VCaP (cell line): ENCODE results near the gene CCDC40.

Source experiments
- H3K27ac ChIP-seq: fragments of 450-650 bp; 2 replicates; pipeline ENCODE4 v1.5.1; 2017
- TF ChIP-seq, protein P1 (sequence below): fragments of 450-650 bp; conservative IDR thresholded peaks from 2 replicates; pipeline ENCODE4 v1.5.1; 2017; ENCODE audit warnings: mild to moderate bottlenecking, moderate library complexity

CCDC40 gene

DNA sequence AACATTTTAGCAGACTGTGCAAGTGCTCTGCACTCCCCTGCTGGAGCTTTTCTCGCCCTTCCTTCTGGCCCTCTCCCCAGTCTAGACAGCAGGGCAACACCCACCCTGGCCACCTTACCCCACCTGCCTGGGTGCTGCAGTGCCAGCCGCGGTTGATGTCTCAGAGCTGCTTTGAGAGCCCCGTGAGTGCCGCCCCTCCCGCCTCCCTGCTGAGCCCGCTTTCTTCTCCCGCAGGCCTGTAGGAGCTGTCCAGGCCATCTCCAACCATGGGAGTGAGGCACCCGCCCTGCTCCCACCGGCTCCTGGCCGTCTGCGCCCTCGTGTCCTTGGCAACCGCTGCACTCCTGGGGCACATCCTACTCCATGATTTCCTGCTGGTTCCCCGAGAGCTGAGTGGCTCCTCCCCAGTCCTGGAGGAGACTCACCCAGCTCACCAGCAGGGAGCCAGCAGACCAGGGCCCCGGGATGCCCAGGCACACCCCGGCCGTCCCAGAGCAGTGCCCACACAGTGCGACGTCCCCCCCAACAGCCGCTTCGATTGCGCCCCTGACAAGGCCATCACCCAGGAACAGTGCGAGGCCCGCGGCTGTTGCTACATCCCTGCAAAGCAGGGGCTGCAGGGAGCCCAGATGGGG, 68.0 kb downstream of the CCDC40 start:
- TF ChIP-seq, protein P1, sequence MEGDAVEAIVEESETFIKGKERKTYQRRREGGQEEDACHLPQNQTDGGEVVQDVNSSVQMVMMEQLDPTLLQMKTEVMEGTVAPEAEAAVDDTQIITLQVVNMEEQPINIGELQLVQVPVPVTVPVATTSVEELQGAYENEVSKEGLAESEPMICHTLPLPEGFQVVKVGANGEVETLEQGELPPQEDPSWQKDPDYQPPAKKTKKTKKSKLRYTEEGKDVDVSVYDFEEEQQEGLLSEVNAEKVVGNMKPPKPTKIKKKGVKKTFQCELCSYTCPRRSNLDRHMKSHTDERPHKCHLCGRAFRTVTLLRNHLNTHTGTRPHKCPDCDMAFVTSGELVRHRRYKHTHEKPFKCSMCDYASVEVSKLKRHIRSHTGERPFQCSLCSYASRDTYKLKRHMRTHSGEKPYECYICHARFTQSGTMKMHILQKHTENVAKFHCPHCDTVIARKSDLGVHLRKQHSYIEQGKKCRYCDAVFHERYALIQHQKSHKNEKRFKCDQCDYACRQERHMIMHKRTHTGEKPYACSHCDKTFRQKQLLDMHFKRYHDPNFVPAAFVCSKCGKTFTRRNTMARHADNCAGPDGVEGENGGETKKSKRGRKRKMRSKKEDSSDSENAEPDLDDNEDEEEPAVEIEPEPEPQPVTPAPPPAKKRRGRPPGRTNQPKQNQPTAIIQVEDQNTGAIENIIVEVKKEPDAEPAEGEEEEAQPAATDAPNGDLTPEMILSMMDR = no peak
- no peak overlapping the region for H3K27ac ChIP-seq

DNA sequence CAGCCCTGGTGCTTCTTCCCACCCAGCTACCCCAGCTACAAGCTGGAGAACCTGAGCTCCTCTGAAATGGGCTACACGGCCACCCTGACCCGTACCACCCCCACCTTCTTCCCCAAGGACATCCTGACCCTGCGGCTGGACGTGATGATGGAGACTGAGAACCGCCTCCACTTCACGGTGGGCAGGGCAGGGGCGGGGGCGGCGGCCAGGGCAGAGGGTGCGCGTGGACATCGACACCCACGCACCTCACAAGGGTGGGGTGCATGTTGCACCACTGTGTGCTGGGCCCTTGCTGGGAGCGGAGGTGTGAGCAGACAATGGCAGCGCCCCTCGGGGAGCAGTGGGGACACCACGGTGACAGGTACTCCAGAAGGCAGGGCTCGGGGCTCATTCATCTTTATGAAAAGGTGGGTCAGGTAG, 68.5 kb downstream of the CCDC40 start:
- H3K27ac ChIP-seq = no peak overlapping the region
- TF ChIP-seq, protein P1 = no peak

DNA sequence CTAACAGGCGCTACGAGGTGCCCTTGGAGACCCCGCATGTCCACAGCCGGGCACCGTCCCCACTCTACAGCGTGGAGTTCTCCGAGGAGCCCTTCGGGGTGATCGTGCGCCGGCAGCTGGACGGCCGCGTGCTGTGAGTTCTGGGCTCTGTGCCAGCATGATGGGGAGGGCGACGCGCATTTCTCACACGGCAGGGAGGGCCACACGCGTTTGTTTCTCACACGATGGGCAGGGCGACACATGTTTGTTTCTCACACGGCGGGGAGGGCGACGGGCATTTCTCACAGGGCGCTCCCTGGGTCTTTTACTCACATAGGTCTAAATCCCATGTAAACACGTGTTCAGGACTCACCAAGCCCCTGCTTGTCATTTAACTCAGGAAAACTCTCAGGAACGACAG, 69.3 kb downstream of the CCDC40 start:
- TF ChIP-seq, protein P1 = no peak
- H3K27ac ChIP-seq = no peak overlapping the region

DNA sequence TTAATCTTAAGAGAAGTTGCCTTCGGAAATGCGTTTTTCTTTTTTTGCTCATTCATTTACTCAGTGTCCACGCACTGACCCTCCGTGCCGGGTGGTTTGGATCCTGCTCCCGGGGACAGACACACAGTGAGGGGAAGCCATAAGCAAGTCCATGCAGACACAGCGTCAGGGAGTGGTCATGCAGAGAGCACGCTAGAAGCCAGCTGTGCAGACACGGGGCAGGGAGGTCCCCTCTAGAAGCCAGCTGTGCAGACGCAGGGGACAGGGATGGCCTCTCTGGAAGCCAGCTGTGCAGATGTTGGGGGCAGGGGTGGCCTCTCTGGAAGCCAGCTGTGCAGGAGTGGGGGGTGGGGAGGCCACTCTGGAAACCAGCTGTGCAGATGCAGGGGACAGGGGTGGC, 69.7 kb downstream of the CCDC40 start:
- TF ChIP-seq, protein P1 = no peak
- no peak overlapping the region for H3K27ac ChIP-seq

DNA sequence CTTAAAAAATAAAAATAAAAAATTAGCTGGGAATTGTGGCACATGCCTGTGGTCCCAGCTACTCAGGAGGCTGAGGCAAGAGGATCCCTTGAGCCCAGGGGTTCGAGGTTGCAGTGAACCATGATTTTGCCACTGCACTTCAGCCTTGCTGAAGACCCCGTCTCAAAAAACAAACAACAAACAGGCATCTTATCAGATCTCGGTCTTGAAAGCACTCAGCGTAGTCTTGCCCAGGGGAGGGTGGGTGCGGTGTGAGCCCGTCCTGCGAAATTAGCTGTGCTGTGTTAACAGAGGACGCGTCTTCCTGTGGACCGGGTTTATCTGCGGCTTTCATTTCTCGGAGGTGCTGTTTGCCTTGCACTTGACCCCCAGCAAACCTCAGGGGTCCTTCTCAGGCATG, 70.3 kb downstream of the CCDC40 start:
- TF ChIP-seq, protein P1 = no peak
- H3K27ac ChIP-seq = no peak overlapping the region

DNA sequence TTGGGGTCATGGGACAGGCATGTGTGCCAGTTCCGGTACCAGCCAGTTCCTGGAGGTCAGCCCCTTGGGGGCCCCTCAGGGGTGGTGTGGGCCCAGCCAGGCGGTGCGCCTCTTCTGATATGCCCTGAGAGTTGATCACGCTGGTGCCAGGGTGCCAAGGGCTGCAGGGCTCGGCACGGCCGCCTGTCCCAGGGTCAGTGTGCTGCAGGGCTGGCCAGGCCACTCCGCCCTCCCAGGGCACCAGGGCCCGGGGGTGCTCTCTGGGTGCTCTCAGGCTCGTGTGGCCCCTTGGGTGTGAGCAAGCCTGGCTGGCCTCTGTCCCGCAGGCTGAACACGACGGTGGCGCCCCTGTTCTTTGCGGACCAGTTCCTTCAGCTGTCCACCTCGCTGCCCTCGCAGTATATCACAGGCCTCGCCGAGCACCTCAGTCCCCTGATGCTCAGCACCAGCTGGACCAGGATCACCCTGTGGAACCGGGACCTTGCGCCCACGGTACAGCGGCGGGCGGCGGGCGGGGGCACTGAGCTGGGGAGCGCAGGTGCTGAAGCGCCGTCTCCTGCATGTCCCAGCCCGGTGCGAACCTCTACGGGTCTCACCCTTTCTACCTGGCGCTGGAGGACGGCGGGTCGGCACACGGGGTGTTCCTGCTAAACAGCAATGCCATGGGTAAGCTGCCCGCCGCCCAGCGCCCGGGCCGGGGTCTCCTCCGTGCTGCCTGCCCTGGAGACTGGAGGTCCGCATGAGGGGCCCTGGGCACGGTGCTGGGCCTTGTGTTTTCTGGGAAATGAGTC, 71.0 kb downstream of the CCDC40 start:
- no peak overlapping the region for H3K27ac ChIP-seq
- TF ChIP-seq, protein P1 = no peak

DNA sequence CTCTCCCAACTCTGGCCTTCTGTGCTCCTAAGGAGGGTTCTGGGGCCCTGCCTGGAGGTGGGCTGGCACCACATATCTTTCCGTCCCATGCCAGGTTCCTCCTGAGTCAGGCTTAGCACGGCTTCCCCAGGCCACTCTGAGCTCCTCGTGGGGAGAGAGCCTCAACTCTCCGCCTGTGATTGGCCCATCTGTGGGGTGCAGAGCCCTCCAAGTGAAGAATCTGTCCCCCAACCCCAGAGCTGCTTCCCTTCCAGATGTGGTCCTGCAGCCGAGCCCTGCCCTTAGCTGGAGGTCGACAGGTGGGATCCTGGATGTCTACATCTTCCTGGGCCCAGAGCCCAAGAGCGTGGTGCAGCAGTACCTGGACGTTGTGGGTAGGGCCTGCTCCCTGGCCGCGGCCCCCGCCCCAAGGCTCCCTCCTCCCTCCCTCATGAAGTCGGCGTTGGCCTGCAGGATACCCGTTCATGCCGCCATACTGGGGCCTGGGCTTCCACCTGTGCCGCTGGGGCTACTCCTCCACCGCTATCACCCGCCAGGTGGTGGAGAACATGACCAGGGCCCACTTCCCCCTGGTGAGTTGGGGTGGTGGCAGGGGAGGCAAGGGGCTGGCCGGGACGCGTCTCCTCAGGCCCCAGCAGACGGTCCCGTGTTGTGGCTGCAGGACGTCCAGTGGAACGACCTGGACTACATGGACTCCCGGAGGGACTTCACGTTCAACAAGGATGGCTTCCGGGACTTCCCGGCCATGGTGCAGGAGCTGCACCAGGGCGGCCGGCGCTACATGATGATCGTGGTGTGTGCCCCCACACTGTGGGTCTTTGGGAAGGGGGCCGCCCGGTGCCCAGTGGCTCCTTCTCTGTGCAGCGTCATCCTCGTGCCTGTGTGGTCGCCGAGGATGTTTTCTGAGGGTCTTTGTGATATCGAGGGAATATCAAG, 71.9 kb downstream of the CCDC40 start:
- no peak overlapping the region for H3K27ac ChIP-seq
- TF ChIP-seq, protein P1 = no peak
